ENCODE measurements around the gene LIPK.

GRCh38 chr10:88786032-88786770 lies 80.2 kb downstream of the LIPK start:
- TF ChIP-seq EZH2phosphoT487 (IDR thresholded peaks at IDR 0.05; ENCODE audit: low read depth, severe bottlenecking, unreplicated experiment) (no peak), EZH2 (IDR thresholded peaks at IDR 0.05; ENCODE audit: borderline replicate concordance) (no peak), CTCF (IDR thresholded peaks at IDR 0.05; ENCODE audit: poor library complexity) (no peak)
